ENCODE measurements around the gene RBM12.

DNA sequence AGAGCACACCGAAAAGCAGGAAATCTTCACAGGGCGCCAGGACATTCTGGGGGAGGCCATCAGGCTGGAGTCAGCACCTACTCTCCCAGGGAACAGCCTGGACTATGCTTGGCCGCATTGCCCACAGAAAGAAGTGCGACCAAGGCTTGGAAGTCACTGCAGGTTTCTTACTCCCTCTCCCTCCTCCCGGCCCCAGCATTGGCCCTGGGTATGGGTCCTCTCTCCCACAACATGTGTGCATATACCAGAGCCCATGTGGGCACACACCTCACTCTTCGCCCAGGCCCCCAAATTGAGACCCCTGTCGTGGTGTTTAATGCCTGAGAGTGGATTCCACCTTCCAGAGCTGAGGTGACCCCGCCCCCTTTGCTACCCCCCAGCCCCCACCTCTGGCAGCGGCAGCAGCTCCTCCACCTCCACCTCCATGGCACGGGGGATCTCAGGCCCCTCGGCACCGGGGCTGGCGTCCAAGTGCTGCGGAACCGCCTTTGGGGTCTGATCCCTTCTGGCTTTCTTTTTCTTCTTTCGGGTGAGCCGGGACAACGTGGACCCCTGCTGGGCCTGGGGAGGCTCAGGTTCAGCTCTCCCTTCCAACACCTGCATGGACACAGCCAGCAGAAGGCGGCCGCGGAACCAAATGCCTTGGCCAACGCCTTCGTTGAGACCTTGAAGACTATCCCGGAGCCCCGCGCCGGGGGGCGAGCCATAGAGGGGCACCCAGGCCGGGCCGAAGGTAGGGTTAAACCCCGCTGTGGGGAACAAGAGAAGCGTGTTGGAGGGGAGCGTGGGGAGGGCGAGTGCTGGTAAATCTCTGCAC is 64.3 kb downstream of the RBM12 start:
- TF ChIP-seq CTCF (IDR thresholded peaks at IDR 0.05; ENCODE audit: low read length) (no peak), EZH2 (IDR thresholded peaks at IDR 0.05; ENCODE audit: borderline replicate concordance, low read length) (no peak)
